ENCODE measurements around the gene TFF3.

DNA sequence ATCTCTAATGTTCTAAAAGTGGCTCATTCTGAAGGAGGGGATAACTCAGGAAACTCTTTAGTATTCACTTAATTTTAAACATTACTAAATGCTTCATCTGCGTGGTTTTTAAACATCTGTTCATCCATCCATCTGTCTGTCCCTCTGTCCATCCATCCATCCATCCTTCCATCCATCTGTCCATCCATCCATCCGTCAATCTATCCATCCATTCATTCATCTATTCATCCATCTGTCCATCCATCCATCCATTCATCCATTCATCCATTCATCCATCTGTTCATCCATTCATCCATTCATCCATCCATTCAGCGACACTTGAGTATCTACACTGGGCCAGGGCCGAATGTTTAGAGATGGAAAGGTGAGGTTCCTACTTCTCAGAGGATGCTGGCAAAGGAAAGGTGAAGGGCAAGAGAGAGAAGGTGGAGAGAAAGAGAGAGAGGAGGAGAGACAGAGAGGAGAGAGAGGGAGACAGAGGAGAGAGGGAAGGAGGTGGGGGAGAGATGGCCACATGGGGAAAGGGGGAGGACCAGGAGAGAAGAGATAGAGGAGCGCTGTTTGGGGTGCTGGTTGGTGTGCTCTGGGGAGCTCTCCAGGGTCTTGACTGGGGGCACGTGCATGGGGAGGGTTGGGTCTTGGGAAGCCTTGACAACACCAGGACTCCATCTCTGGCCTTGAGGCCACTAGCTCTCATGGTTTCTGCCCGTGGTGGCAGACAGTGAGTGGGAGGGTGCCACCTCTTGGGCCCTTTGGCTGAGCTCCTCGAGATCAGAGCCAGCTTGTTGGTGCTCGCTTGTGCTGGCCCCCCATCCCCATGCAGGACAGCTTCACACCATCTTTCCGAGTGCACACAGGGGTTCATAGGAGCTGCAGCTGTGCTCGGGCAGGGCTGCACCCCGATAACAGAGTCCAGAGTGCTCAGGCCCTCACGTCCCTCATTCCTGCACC is 50.7 kb downstream of the TFF3 start:
- TF ChIP-seq, protein P1, sequence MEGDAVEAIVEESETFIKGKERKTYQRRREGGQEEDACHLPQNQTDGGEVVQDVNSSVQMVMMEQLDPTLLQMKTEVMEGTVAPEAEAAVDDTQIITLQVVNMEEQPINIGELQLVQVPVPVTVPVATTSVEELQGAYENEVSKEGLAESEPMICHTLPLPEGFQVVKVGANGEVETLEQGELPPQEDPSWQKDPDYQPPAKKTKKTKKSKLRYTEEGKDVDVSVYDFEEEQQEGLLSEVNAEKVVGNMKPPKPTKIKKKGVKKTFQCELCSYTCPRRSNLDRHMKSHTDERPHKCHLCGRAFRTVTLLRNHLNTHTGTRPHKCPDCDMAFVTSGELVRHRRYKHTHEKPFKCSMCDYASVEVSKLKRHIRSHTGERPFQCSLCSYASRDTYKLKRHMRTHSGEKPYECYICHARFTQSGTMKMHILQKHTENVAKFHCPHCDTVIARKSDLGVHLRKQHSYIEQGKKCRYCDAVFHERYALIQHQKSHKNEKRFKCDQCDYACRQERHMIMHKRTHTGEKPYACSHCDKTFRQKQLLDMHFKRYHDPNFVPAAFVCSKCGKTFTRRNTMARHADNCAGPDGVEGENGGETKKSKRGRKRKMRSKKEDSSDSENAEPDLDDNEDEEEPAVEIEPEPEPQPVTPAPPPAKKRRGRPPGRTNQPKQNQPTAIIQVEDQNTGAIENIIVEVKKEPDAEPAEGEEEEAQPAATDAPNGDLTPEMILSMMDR (conservative IDR thresholded peaks at IDR 0.05 in 1 of 2, IDR thresholded peaks at IDR 0.05 in 1 of 2; ENCODE audit: extremely low read depth in 1 of 2, insufficient read depth in 1 of 2, low read depth in 1 of 2, low read length in 2 of 2) = no peak
- no peak for TF ChIP-seq EZH2 (IDR thresholded peaks at IDR 0.05; ENCODE audit: borderline replicate concordance, low read length)

Measured in mammary epithelial cell (primary cell).